Mononuclear cell (primary cell): ENCODE data around the gene HRC. TPM values are rescaled to one million over a fixed set of nuclear protein-coding genes. Genes with fewer than 3 reads are reported as not detected.
A peak's percentile ranks its signal among the peaks of the same experiment; 100 is the strongest.

Experiments
- H3K27me3 ChIP-seq: 2 replicates; pipeline ENCODE4 v1.6.0; 2011; ENCODE audit warnings: low read length, control low read depth; ENCODE audit not compliant: insufficient read depth
- H3K4me1 ChIP-seq: 2 replicates; pipeline ENCODE4 v1.5.1; 2011; ENCODE audit warnings: mild to moderate bottlenecking, low read length, control low read depth; ENCODE audit not compliant: insufficient read depth
- H3K4me3 ChIP-seq: 2 replicates; pipeline ENCODE4 v1.5.1; 2011; ENCODE audit warnings: mild to moderate bottlenecking, low read length, moderate library complexity
- H3K9me3 ChIP-seq: 2 replicates; pipeline ENCODE4 v1.5.1; 2011; ENCODE audit warnings: low read depth, mild to moderate bottlenecking, control low read depth, low read length
- total RNA-seq: library from RNA; depleted of rRNA; stranded (reverse); fragments of >200 nt; gene quantifications from one replicate; pipeline ENCODE4 v1.2.3, GENCODE V29; 2012

The HRC gene
- total RNA-seq, 1 donor, result not detected

DNA sequence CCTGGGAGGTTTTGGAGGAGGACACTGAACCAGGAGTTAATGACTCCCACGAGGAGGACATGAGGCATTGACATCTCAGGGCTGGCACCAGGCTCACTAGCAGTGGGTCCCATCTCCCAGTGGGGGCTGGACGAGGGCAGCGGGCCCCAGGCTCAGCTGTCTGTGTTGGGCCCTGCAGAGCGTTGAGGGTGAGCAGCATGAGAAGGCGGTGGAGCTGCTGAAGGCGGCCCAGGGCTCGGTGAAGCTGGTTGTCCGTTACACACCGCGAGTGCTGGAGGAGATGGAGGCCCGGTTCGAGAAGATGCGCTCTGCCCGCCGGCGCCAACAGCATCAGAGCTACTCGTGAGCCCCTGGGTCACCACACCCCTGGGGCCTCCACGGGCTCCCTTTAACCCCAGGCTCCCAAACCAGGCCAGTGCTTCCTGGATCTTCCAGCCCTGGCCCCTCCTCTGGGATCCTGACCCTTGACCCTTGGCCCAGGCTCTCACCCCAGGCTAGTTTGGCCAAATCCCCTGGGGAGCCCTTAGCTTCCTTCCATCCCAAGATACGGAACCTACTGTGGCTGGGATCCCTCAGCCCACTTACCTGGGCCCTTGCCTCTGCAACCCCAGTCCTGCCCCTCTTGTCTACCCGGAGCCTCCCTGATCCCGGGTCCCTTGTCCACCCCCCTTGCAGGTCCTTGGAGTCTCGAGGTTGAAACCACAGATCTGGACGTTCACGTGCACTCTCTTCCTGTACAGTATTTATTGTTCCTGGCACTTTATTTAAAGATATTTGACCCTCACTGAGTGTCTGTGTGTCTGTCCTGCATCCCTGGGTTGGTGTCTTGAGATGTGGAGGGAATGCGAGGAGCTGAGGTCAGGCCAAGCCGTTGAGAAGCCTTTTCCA, 37.3 kb downstream of the HRC start:
- H3K4me1 ChIP-seq, result peaks cover 48% of the 10 kb centered on the region
- H3K9me3 ChIP-seq, result no peaks in the 10 kb centered on the region
- peaks cover 11% of the 10 kb centered on the region for H3K27me3 ChIP-seq
- peak overlapping the region; percentile 43 for H3K4me3 ChIP-seq

DNA sequence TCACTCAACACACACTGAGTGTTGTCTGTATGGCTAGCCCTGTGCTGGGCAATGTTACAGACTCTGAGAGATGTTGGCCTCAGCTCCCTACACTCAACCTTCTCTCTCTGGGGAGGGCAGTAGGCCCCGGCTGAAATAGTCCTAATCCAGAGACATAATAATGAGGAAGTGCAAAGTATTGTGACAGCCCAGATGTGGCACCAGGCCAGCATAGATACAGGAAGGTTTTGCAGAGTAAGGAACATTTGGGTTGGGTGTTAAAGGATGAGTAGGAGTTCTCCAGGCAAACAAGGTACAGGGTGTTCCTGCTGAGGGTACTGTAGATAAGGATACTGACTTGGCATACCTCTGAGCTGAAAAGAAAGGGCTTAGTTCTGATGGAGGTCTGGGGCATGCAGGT, 38.7 kb downstream of the HRC start:
- Histone ChIP-seq H3K9me3 (no peaks in the 10 kb centered on the region), H3K27me3 (peaks cover 11% of the 10 kb centered on the region), H3K4me3 (no peak overlapping the region), H3K4me1 (peaks cover 48% of the 10 kb centered on the region)

DNA sequence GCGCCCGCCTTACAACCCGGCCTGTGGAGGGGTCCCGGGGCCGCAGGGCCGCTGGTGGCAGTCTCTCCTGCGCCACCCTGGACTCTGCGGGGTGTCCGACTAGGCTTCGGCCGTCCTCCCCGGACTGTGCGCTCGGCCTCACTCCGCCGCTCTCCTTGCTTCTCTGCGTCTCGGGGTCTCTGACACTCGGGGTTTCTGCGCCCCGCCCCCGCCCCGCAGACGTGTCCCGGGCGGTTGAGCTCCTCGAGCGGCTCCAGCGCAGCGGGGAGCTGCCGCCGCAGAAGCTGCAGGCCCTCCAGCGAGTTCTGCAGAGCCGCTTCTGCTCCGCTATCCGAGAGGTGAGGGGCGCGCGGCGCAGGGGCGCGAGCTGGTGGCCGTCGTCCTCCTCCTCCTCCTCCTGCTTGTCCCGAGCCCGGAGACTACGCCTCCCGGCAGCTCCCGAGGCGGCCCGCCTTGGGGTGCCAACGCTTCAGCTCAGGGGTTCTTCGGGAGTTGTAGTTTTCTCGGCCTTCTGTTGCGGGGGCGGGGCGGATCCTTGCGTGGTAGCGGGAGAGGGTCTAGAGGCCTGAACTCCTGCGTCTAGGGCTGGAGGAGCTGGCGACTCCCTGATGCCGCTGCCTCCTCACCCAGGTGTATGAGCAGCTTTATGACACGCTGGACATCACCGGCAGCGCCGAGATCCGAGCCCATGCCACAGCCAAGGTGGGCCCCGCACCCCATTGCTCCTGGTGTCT, 40.4 kb downstream of the HRC start:
- Histone ChIP-seq H3K4me1 (peaks cover 44% of the 10 kb centered on the region), H3K27me3 (no peaks in the 10 kb centered on the region), H3K4me3 (peak overlapping the region; percentile 47), H3K9me3 (no peaks in the 10 kb centered on the region)

DNA sequence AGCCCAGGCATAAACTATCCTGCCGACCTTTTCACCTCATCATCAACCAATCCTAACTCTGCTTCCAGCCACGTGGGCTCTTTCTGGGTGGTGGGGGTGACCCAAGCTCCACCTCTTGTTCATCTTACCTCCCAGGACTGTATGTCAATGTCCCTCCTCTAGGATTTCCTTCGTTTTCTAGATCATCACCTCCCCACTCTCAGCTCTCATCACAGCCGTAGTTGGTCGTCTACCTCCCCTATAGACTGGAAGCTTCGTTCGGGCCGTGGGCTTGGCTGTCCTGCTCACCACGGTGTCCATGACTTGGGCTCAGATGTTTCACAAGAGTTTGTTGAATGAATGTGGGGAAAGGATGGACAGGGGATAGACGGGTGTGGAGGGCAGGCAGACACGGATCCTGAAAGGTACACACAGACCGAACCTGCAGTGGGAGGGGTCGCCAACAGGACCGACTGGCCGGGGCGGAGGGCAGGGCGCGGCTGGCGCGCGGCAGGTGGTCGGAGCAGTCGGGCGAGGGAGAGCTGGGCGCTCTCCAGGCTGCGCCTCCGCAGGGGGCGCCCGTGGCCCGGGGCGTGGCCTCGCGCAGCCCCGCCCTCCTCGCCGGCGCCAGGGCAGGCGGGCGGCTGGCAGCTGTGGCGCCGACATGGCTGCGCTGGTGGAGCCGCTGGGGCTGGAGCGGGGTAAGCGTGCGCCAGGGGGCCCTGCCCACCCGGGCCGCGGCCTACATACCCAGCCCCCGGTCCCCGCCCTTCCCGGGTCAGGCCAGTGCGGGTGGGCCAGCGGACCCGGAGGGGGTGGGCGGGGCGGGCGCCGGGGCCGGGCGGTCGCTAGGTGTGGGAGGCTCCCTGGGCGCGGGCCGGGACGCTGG, 41.2 kb downstream of the HRC start, which contains the start of gene LIN7B:
LIN7B (plus strand) TSS at position 609 of the 868 bp plus-strand sequence; CDS start at position 644, 35 bp downstream.
- peaks cover 39% of the 10 kb centered on the region for H3K4me1 ChIP-seq
- no peaks in the 10 kb centered on the region for H3K9me3 ChIP-seq
- H3K27me3 ChIP-seq, result no peaks in the 10 kb centered on the region
- peak within 1 kb of the TSS; percentile 47 for H3K4me3 ChIP-seq

DNA sequence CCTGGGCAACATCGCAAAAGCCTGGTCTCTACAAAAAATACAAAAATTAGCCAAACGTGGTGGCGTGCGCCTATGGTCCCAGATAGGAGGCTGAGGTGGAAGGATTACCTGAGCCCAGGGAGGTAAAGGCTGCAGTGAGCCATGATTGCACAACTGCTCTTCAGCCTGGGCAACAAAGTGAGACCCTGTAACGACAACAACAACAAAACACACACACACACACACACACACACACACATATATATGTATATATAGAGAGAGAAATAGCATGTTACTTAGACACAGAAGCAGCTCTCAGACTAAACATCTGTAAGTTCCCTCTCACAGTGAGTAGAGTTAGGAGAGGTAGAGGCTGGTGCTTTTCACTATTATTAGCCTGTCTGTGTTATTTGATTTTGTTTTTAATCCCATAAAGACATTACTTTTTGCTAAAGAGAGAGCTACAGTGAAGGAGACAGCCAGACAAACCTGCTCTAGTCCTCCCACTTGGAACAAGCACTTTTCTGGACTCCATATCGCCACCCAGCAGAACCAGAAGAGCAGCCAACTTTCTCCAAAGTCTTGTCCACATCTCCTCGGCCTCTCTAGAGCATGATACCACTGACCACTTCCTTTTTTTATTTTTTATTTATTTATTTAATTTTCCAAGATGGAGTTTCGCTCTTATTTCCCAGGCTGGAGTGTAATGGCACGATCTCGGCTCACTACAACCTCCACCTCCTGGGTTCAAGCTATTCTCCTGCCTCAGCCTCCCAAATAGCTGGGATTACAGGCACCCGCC, 43.8 kb downstream of the HRC start:
- H3K9me3 ChIP-seq, result no peaks in the 10 kb centered on the region
- no peaks in the 10 kb centered on the region for H3K27me3 ChIP-seq
- H3K4me3 ChIP-seq, result no peak overlapping the region
- H3K4me1 ChIP-seq, result peaks cover 22% of the 10 kb centered on the region

DNA sequence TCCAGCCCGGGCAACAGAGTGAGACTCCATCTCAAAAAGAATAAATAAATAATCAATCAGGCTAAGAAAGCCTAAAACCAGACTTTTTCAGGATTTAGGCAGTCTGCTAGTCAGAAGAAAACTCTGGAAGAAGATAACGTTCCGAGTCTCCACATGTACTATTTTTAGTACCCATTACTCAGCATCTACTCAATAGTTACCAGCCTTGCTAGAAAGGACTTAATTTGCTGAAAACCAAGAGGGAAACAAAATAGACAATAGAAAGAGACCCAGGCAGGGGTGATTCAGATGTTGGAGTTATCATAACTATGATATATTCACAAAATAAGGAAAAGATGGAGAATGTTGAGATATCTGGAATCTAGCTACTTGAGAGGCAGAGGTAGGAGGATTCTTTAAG, 44.6 kb downstream of the HRC start:
- H3K4me1 ChIP-seq, result peaks cover 16% of the 10 kb centered on the region
- no peaks in the 10 kb centered on the region for H3K9me3 ChIP-seq
- H3K27me3 ChIP-seq, result no peaks in the 10 kb centered on the region
- no peak overlapping the region for H3K4me3 ChIP-seq

DNA sequence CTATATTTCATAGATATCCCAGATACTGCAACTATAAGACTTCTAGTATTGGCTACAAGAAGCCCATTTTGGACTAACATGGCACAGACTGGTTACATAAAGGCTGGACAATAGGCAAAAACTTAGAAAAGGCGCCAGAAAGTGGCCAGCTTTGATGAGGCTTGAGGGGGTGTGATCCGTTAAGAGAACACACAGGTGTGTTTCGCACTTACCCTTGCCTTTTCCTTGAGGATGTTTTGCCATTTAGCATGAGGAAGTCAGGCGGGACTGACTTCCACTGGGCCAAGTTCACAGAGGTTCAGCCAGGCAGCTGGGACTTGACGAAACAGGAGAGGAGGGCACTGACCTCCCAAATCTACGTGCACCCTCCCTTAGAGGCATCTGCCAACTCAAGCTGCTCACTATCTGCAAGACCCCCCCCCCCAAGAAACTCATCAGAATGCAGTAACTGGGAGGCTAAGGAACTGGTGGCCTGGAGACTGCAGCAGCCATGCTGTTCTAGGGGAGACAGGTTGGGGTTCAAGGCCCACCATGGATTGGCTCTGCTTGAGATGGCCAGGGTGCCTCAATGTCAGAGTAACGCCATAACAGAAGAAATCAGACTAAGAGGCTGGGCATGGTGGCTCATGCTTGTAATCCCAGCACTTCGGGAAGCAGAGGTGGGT, 45.5 kb downstream of the HRC start:
- H3K27me3 ChIP-seq, result no peaks in the 10 kb centered on the region
- H3K4me1 ChIP-seq, result peaks cover 10% of the 10 kb centered on the region
- no peaks in the 10 kb centered on the region for H3K9me3 ChIP-seq
- no peak overlapping the region for H3K4me3 ChIP-seq

DNA sequence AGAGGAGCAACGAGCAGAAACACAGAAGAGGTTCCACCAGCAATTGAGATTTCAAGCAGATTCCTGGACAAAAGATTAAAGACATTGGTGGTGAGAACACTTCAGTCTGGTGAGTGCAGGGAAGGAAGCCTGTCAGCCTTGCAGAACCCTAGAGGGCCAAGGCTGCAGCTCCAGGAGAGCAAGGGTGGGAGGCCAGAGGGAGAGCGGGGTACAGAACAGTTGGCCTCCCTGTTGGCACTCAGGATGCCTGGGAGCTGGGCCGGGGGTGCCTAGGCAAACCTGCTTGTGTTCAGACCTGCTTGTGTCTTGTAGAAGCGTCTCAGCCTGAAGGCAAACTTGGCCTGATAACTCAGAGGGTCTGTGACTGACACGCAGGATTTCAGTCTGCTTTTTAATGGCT, 46.1 kb downstream of the HRC start:
- Histone ChIP-seq H3K4me1 (peaks cover 8% of the 10 kb centered on the region), H3K27me3 (no peaks in the 10 kb centered on the region), H3K4me3 (no peak overlapping the region), H3K9me3 (no peaks in the 10 kb centered on the region)

DNA sequence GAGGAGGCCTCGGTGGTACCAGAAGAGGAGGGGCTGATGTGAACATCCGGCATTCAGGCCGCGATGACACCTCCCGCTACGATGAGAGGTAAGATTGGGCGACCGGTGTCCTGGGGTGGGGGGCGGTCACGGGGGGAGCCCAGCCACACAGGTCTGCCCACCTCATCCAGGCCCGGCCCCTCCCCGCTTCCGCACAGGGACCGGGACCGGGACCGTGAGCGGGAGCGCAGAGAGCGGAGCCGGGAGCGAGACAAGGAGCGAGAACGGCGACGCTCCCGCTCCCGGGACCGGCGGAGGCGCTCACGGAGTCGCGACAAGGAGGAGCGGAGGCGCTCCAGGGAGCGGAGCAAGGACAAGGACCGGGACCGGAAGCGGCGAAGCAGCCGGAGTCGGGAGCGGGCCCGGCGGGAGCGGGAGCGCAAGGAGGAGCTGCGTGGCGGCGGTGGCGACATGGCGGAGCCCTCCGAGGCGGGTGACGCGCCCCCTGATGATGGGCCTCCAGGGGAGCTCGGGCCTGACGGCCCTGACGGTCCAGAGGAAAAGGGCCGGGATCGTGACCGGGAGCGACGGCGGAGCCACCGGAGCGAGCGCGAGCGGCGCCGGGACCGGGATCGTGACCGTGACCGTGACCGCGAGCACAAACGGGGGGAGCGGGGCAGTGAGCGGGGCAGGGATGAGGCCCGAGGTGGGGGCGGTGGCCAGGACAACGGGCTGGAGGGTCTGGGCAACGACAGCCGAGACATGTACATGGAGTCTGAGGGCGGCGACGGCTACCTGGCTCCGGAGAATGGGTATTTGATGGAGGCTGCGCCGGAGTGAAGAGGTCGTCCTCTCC, 47.4 kb downstream of the HRC start:
- Histone ChIP-seq H3K27me3 (no peaks in the 10 kb centered on the region), H3K9me3 (no peaks in the 10 kb centered on the region), H3K4me1 (no peaks in the 10 kb centered on the region), H3K4me3 (no peak overlapping the region)

DNA sequence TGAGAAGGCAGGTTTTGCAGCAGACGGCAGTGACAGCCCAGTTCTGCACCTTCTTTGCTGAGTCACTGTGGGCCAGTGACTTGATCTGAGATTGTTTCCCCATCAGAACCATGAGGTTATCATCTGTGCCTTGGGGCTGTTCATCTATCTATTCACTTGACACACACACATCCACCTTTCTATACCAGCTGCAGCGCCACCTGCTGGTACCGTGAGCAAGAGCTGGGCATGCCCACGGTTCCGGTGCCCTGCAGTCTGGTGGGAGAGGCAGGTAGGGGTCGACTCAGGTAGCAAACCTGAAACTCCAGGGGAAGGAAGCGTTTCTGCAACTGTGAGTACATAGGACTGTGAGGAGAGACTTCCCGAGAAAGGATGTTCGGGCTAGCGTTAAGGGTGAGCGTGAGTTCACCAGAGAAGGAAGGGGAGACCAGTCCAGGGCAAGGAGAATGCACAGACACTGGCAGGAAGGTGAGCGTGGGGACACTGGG, 48.5 kb downstream of the HRC start:
- no peak overlapping the region for H3K4me3 ChIP-seq
- no peaks in the 10 kb centered on the region for H3K9me3 ChIP-seq
- no peaks in the 10 kb centered on the region for H3K4me1 ChIP-seq
- no peaks in the 10 kb centered on the region for H3K27me3 ChIP-seq

DNA sequence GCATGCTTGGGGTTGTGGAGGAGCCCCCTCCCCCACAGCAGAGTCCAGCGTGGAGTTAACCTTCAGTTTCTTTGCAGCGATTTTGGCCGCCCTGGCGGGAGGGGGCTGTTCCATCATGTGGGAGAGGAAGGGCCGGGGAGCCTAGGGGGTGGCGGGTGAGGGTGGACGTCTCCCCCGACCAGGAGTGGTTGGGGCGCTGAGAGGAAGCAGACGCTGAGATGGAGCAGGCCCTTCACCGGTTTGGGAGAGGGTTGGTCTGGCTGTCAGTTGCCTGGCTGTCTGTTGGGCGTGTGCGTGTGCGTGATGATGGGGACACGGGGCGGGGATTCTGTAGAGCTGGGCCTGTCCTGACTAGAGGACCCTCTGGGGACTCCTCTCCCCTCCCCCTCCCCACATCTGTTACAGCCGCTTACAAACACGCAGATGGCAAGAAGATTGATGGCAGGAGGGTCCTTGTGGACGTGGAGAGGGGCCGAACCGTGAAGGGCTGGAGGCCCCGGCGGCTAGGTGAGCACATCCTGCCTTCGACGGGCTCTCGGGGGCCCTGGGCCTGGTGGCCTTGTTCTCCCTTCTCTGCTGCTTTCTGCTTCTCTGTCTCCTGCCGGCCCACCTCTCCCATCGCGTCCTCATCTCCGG, 50.8 kb downstream of the HRC start:
- Histone ChIP-seq H3K4me1 (no peaks in the 10 kb centered on the region), H3K9me3 (no peaks in the 10 kb centered on the region), H3K4me3 (no peak overlapping the region), H3K27me3 (no peaks in the 10 kb centered on the region)

DNA sequence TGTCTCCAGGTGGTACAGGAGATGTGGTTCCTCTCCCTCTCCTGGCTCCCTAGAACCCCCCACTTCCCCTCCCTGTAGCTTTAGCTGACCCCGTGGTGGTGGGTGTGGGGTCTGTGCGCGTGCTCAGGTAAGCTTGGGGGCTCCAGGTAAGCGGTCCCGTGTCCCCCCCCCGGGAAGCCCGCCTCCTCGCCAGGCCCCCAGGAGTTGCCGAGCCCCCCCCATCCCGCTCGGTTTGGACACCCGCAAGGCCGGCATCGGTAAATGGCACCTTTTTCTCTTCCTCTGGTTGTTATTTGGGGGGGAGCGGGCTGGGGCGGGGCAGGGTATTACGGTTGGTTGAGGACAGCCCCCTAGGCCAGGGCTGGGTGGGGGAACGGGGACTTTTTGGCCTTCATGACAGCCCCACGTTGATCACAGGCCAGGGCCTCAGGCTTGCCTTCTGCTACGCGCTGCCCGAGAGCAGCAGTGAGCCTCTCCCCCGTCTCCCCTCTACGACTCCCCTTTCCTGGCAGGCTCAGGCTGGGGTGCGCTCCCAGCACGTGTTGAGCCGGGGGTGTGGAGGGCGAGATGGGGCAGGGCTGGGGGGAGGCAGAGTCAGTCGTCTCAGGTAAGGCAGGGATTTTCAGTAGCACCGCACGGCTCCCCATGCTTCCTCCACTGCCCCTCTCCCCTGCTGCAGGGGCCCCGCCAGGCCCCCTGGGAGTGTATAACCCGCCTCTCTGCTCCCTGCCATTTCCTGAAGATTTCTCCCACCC, 51.7 kb downstream of the HRC start:
- no peaks in the 10 kb centered on the region for H3K9me3 ChIP-seq
- H3K4me1 ChIP-seq, result no peaks in the 10 kb centered on the region
- H3K4me3 ChIP-seq, result no peak overlapping the region
- H3K27me3 ChIP-seq, result no peaks in the 10 kb centered on the region
